ENCODE data around the gene EHF. TPM values are rescaled to one million over a fixed set of nuclear protein-coding genes. Genes with fewer than 3 reads are reported as not detected.
A peak's percentile ranks its signal among the peaks of the same experiment; 100 is the strongest.

EHF gene
- total and polyA plus RNA-seq, 9 of the 15 experiments (the other 6 are each of a cell fraction or from before 2014, with no cell fraction given) = 0.04 to 0.54 (median 0.37) TPM

DNA sequence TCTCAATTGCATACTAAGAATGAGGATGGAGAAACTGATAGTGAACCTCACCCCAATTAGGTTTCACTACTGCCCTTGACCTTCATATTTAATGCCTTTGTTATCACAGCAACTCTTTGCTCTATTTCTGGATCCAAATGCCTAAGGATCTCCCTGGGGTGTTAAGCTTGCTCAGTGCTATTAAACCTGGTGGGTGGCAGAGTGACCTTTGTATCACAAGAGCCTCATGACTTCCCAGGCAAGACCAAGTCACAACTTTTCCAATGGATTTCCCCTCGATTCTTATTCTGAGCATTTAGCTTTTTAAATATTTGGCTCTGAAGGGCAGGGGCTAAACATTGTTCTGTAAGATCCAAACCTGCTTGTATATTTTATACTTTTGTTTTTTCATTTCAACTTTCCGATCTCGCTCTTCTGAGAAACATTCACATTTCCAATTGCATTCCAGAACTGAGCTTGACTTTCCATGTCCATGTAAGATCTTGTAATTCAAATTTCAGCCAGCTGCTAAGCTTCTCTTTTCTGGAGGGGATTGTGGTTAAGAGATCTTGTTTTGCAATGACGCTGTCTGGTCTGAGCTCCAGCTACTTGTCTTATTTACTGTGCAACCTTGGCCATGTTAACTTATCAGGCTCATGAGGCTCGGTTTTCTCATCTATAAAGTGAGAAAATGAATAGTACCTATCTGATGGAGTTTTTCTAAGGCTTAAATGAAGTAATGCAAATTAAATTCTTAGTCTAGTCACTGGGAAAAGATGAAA is 6.4 kb upstream of the EHF start (continued):
- TF ChIP-seq, protein P1, sequence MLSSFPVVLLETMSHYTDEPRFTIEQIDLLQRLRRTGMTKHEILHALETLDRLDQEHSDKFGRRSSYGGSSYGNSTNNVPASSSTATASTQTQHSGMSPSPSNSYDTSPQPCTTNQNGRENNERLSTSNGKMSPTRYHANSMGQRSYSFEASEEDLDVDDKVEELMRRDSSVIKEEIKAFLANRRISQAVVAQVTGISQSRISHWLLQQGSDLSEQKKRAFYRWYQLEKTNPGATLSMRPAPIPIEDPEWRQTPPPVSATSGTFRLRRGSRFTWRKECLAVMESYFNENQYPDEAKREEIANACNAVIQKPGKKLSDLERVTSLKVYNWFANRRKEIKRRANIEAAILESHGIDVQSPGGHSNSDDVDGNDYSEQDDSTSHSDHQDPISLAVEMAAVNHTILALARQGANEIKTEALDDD (IDR thresholded peaks at IDR 0.05) = 0 out of 2 replicates have a peak, but pooled peaks have one; percentile 17
- TF ChIP-seq TEAD4 (IDR thresholded peaks at IDR 0.05; ENCODE audit: low read length) (0 out of 2 replicates have a peak, but pooled peaks have one; percentile 10), TEAD4 (CRISPR knock-in tag; IDR thresholded peaks at IDR 0.05; ENCODE audit: borderline replicate concordance) (no peak), HNRNPUL1 (IDR thresholded peaks at IDR 0.05; ENCODE audit: low read length) (no peak), EZH2 (IDR thresholded peaks at IDR 0.05; ENCODE audit: borderline replicate concordance, low read depth, low read length) (no peak), NUFIP1 (IDR thresholded peaks at IDR 0.05; ENCODE audit: partially characterized antibody) (no peak), KLF10 (CRISPR knock-in tag; IDR thresholded peaks at IDR 0.05) (no peak), CREBBP (IDR thresholded peaks at IDR 0.05; ENCODE audit: low read depth, low read length) (no peak), ESRRA (IDR thresholded peaks at IDR 0.05; ENCODE audit: borderline replicate concordance, low read depth) (peak; percentile 12; the same call in 1 of the 2 replicates), HDGF (IDR thresholded peaks at IDR 0.05) (no peak), ZNF384 (IDR thresholded peaks at IDR 0.05; ENCODE audit: low read depth, low read length) (no peak)
- TF ChIP-seq, protein P2, sequence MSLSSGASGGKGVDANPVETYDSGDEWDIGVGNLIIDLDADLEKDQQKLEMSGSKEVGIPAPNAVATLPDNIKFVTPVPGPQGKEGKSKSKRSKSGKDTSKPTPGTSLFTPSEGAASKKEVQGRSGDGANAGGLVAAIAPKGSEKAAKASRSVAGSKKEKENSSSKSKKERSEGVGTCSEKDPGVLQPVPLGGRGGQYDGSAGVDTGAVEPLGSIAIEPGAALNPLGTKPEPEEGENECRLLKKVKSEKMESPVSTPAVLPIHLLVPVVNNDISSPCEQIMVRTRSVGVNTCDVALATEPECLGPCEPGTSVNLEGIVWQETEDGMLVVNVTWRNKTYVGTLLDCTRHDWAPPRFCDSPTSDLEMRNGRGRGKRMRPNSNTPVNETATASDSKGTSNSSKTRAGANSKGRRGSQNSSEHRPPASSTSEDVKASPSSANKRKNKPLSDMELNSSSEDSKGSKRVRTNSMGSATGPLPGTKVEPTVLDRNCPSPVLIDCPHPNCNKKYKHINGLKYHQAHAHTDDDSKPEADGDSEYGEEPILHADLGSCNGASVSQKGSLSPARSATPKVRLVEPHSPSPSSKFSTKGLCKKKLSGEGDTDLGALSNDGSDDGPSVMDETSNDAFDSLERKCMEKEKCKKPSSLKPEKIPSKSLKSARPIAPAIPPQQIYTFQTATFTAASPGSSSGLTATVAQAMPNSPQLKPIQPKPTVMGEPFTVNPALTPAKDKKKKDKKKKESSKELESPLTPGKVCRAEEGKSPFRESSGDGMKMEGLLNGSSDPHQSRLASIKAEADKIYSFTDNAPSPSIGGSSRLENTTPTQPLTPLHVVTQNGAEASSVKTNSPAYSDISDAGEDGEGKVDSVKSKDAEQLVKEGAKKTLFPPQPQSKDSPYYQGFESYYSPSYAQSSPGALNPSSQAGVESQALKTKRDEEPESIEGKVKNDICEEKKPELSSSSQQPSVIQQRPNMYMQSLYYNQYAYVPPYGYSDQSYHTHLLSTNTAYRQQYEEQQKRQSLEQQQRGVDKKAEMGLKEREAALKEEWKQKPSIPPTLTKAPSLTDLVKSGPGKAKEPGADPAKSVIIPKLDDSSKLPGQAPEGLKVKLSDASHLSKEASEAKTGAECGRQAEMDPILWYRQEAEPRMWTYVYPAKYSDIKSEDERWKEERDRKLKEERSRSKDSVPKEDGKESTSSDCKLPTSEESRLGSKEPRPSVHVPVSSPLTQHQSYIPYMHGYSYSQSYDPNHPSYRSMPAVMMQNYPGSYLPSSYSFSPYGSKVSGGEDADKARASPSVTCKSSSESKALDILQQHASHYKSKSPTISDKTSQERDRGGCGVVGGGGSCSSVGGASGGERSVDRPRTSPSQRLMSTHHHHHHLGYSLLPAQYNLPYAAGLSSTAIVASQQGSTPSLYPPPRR (CRISPR knock-in tag; IDR thresholded peaks at IDR 0.05; ENCODE audit: borderline replicate concordance) = no peak

All from K562 (cell line).